Breast epithelium (tissue), 3 donors: ENCODE results near the gene RIMBP2.

ENCODE experiments used
- POLR2A ChIP-seq: fragments of 450-650 bp; IDR thresholded peaks from one replicate; pipeline ENCODE4 v1.6.1; 2016; ENCODE audit warnings: antibody characterized with exemption, mild to moderate bottlenecking, moderate library complexity
- POLR2AphosphoS5 ChIP-seq, 3 donors: sonication (generic); formaldehyde crosslinking; IDR thresholded peaks; one replicate each; pipeline ENCODE4 v1.6.1; 2017; ENCODE audit warnings: antibody characterized with exemption in 3 of 3
- TF ChIP-seq, protein P1 (sequence below), 3 donors: fragments of 450-650 bp; IDR thresholded peaks; one replicate each; pipeline ENCODE4 v1.5.1; 2016 to 2017; ENCODE audit warnings: antibody characterized with exemption in 3 of 3, mild to moderate bottlenecking in 3 of 3, moderate library complexity in 3 of 3

DNA sequence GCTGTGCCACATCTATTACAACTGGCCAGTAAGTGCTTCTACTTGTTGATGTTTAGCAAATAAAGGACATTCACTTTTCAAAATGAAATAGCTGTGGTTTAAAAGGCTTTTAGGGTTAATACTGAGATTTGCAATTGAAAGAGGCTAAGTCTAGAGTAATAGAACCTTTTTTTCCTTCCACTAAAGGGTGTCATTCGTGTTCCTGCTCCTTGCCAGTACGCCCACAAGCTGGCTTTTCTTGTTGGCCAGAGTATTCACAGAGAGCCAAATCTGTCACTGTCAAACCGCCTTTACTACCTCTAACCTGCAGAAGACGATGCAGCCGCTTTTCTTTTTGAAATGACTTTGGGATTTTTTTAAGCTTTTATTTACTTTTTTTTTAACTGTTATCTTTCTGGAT lies 344.8 kb downstream of the RIMBP2 start:
- TF ChIP-seq, protein P1, sequence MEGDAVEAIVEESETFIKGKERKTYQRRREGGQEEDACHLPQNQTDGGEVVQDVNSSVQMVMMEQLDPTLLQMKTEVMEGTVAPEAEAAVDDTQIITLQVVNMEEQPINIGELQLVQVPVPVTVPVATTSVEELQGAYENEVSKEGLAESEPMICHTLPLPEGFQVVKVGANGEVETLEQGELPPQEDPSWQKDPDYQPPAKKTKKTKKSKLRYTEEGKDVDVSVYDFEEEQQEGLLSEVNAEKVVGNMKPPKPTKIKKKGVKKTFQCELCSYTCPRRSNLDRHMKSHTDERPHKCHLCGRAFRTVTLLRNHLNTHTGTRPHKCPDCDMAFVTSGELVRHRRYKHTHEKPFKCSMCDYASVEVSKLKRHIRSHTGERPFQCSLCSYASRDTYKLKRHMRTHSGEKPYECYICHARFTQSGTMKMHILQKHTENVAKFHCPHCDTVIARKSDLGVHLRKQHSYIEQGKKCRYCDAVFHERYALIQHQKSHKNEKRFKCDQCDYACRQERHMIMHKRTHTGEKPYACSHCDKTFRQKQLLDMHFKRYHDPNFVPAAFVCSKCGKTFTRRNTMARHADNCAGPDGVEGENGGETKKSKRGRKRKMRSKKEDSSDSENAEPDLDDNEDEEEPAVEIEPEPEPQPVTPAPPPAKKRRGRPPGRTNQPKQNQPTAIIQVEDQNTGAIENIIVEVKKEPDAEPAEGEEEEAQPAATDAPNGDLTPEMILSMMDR (IDR thresholded peaks at IDR 0.05): no peak
- TF ChIP-seq POLR2A (no peak), POLR2AphosphoS5 (IDR thresholded peaks at IDR 0.05) (no peak)
